ENCODE results near the gene IQCK. TPM values are rescaled to one million over a fixed set of nuclear protein-coding genes. Genes with fewer than 3 reads are reported as not detected.

The IQCK gene
- total RNA-seq, 6 experiments from 2014 or later: 2.0 to 4.7 (median 3.9) TPM

DNA sequence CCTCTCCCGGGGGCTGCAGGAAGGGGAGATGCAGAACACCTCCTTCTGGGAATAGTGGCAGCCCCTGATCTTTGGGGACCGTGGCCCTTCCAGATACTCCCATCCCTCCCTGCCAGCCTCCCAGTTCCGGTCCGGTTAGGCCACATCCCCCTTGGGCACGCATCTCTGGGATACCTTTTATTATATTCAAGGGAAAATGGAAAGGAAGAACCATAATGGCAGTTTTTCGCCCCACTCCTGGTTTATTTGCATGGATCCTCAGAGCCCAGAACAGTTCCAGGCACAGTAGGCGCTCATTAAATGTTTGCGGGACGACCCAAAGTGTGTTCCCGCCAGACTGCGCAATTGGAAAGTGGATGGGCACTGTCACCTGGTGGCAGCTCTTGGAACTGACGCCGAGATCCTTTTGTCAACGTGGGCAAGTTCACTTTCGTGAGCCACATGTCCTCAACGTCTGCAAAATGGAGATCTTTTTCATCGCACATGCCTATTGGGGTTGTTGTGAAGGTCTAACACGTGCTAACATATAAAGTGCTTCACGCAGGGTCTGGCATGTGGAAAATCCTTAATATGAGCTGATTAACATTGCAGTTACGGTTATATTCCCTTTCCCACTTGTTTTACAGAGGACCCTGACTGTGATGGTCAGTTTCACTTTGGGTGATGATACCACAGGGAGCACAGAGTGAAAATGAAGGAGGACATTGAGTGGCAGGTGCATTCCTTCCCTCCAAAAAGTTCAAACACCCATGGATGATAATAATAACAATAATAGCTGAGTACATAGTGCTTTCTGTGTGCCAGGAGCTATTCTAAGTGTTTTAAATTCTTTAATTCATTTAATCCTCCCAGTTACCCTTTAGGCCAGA is 168.2 kb downstream of the IQCK start:
- no peaks in the 10 kb centered on the region for H3K36me3 ChIP-seq
- no peaks in the 10 kb centered on the region for H3K9me3 ChIP-seq
- intact Hi-C loops (cut with DNase I): loop anchor here (5.0 kb wide), 2 partner anchors 284 to 324 kb away; no protein-coding TSS in a partner anchor
- peak; percentile 71 to 76 (median 72) for DNase-seq
- H3K4me1 ChIP-seq: peaks cover 0 to 12% (median 5%) of the 10 kb centered on the region in 4 donors
- H3K27ac ChIP-seq: no peak overlapping the region
- H3K4me3 ChIP-seq: peak overlapping the region in 2 of 3 donors; percentile 12 to 23
- no peaks in the 10 kb centered on the region for H3K27me3 ChIP-seq
- WGBS (ENCODE audit: insufficient coverage, low coverage, low lambda C conversion rate, missing lambda C conversion rate): 12% methylated on average over 17 of the region's 20 CpGs
- TF ChIP-seq POLR2A (IDR thresholded peaks at IDR 0.05) (no peak), CTCF (IDR thresholded peaks at IDR 0.05) (peak; percentile 99)
- ATAC-seq: peak; percentile 75 to 83 (median 80)

- ATAC-seq: no peak
- Histone ChIP-seq H3K4me1 (peaks cover 0 to 12% (median 5%) of the 10 kb centered on the region in 4 donors), H3K36me3 (no peaks in the 10 kb centered on the region), H3K9me3 (no peaks in the 10 kb centered on the region), H3K4me3 (no peak overlapping the region), H3K27me3 (no peaks in the 10 kb centered on the region), H3K27ac (no peak overlapping the region)
- 58% methylated on average over 3 of the region's 3 CpGs for WGBS (ENCODE audit: insufficient coverage, low coverage, low lambda C conversion rate, missing lambda C conversion rate)
- intact Hi-C loops (cut with DNase I): loop anchor here (5.0 kb wide), 2 partner anchors 287 to 327 kb away; no protein-coding TSS in a partner anchor
- no peak for TF ChIP-seq CTCF (IDR thresholded peaks at IDR 0.05)
- no peak for TF ChIP-seq POLR2A (IDR thresholded peaks at IDR 0.05)
- no peak for DNase-seq
These were observed 170.8 kb downstream of the IQCK start for GRCh38 chr16:19888834-19889233.

DNA sequence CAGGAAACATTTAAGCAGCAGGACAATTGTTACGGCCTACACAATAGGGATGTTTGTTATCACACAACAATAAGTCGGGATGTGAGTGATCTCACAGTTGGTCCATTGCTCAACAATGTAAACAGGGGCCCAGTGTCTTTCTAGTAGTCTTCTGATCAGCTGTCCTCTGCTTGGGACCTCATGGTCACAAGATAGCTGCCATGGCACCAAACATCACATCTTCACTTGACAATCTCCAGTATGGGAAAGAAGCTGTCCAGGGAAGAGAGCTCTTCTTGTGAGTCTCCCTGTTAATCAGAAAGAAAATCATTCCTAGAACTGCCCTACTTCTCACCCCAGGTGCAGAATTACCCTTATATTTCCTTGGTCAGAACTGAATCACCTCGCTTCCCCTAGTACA is 172.8 kb downstream of the IQCK start:
- Histone ChIP-seq H3K4me1 (peaks cover 0 to 3% (median 1%) of the 10 kb centered on the region in 4 donors), H3K27me3 (no peaks in the 10 kb centered on the region), H3K36me3 (no peaks in the 10 kb centered on the region), H3K9me3 (no peaks in the 10 kb centered on the region), H3K4me3 (no peak overlapping the region), H3K27ac (no peak overlapping the region)
- 86% methylated on average over 2 of the region's 3 CpGs for WGBS (ENCODE audit: insufficient coverage, low coverage, low lambda C conversion rate, missing lambda C conversion rate)
- no peak for DNase-seq
- intact Hi-C loops (cut with DNase I): no loop called here
- no peak for ATAC-seq
- no peak for TF ChIP-seq POLR2A (IDR thresholded peaks at IDR 0.05)

DNA sequence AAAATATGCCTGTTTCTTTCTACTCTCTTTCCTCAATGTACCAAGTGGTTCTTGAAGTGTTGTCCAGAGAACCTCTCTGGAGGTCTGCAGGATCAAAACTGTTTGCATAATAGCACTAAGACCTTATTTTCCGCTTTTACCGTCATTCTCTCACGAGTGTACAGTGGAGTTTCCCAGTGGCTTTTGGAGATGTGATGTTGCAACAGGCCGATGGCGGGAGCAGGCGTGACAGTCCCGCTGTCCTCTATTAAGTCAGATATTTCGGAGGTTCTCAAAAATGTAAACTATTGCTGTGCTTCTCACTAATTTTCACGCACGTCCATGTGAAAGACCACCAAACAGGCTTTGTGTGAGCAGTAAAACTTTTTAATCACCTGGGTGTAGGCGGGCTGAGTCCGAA is 174.8 kb downstream of the IQCK start:
- Histone ChIP-seq H3K27me3 (no peaks in the 10 kb centered on the region), H3K9me3 (no peaks in the 10 kb centered on the region), H3K27ac (no peak overlapping the region), H3K36me3 (no peaks in the 10 kb centered on the region), H3K4me3 (no peak overlapping the region), H3K4me1 (no peaks in the 10 kb centered on the region)
- intact Hi-C loops (cut with DNase I): no loop called here
- TF ChIP-seq CTCF (IDR thresholded peaks at IDR 0.05): no peak
- TF ChIP-seq POLR2A (IDR thresholded peaks at IDR 0.05): no peak
- ATAC-seq (no peak), DNase-seq (no peak)
- WGBS (ENCODE audit: insufficient coverage, low coverage, low lambda C conversion rate, missing lambda C conversion rate): 85% methylated on average over 12 of the region's 12 CpGs

- no peaks in the 10 kb centered on the region for H3K36me3 ChIP-seq
- H3K4me1 ChIP-seq: no peaks in the 10 kb centered on the region
- intact Hi-C loops (cut with DNase I): no loop called here
- no peak for DNase-seq
- no peak overlapping the region for H3K27ac ChIP-seq
- H3K27me3 ChIP-seq: no peaks in the 10 kb centered on the region
- H3K4me3 ChIP-seq: no peak overlapping the region
- no peak for ATAC-seq
- no peaks in the 10 kb centered on the region for H3K9me3 ChIP-seq
- TF ChIP-seq CTCF (IDR thresholded peaks at IDR 0.05) (no peak), POLR2A (IDR thresholded peaks at IDR 0.05) (no peak)
- WGBS (ENCODE audit: insufficient coverage, low coverage, low lambda C conversion rate, missing lambda C conversion rate): 74% methylated on average over 5 of the region's 7 CpGs
These were observed 176.5 kb downstream of the IQCK start for GRCh38 chr16:19894586-19894985.

Data from right lobe of liver (tissue), 6 donors.